Suprapubic skin (tissue), 4 donors: ENCODE data around the gene SLAMF7. TPM values are rescaled to one million over a fixed set of nuclear protein-coding genes. Genes with fewer than 3 reads are reported as not detected.

Experiments used
- DNase-seq, 2 donors: peaks; one replicate each; pipeline ENCODE4 v3.0.0-alpha.2; 2019; ENCODE audit warnings: low spot score in 2 of 2
- H3K27ac ChIP-seq: fragments of 200-600 bp; sonication (generic); one replicate; pipeline ENCODE4 v1.5.1; 2019
- H3K27me3 ChIP-seq: fragments of 200-600 bp; sonication (generic); one replicate; pipeline ENCODE4 v1.5.1; 2019
- H3K36me3 ChIP-seq: fragments of 200-600 bp; sonication (generic); one replicate; pipeline ENCODE4 v1.5.1; 2019
- H3K4me1 ChIP-seq: fragments of 200-600 bp; sonication (generic); one replicate; pipeline ENCODE4 v1.5.1; 2019
- H3K4me3 ChIP-seq: fragments of 200-600 bp; sonication (generic); one replicate; pipeline ENCODE4 v1.5.1; 2019; ENCODE audit warnings: mild to moderate bottlenecking
- H3K9me3 ChIP-seq: fragments of 200-600 bp; sonication (generic); one replicate; pipeline ENCODE4 v1.5.1; 2019
- CTCF ChIP-seq, 2 donors: fragments of 200-600 bp in 1 of 2; fragments of 450-650 bp in 1 of 2; sonication (generic) in 1 of 2; IDR thresholded peaks; one replicate each; pipeline ENCODE4 v1.5.1; 2016 to 2019; ENCODE audit warnings: antibody characterized with exemption in 2 of 2, mild to moderate bottlenecking in 1 of 2, moderate library complexity in 1 of 2
- EP300 ChIP-seq: sonication (generic); formaldehyde crosslinking; IDR thresholded peaks from one replicate; pipeline ENCODE4 v1.6.1; 2017; ENCODE audit warnings: antibody characterized with exemption
- POLR2A ChIP-seq, 2 donors: fragments of 450-650 bp; IDR thresholded peaks; one replicate each; pipeline ENCODE4 v1.6.1; 2017; ENCODE audit warnings: antibody characterized with exemption in 2 of 2, mild to moderate bottlenecking in 2 of 2, moderate library complexity in 2 of 2
- POLR2AphosphoS5 ChIP-seq, 3 donors: sonication (generic); formaldehyde crosslinking; IDR thresholded peaks; one replicate each; pipeline ENCODE4 v1.6.1; 2017; ENCODE audit warnings: antibody characterized with exemption in 3 of 3
- WGBS: methylation state at CpG from one replicate; pipeline ENCODE4 v1.1.5; 2018; 5-methylcytosine and 5-hydroxymethylcytosine counted together
- total RNA-seq, 4 donors: library from RNA; depleted of rRNA; stranded (reverse); fragments of >200 nt; gene quantifications; one replicate each; pipeline ENCODE4 v1.1.0, GENCODE V29; 2016

The SLAMF7 gene
- total RNA-seq, 4 donors from 2014 or later, result 1.1 to 3.4 (median 1.9) TPM

- TF ChIP-seq POLR2AphosphoS5 (IDR thresholded peaks at IDR 0.05) (no peak), CTCF (IDR thresholded peaks at IDR 0.05) (no peak), EP300 (no peak), POLR2A (IDR thresholded peaks at IDR 0.05) (no peak)
- Histone ChIP-seq H3K4me3 (no peak overlapping the region), H3K4me1 (no peaks in the 10 kb centered on the region), H3K27ac (no peak overlapping the region), H3K36me3 (no peaks in the 10 kb centered on the region), H3K9me3 (no peaks in the 10 kb centered on the region), H3K27me3 (no peaks in the 10 kb centered on the region)
- DNase-seq, result no peak
- WGBS, result 35% methylated on average over 4 of the region's 4 CpGs
Measured at GRCh38 chr1:160797861-160798273, 58.8 kb downstream of the SLAMF7 start.

- Histone ChIP-seq H3K27me3 (no peaks in the 10 kb centered on the region), H3K4me3 (no peak overlapping the region), H3K4me1 (no peaks in the 10 kb centered on the region), H3K9me3 (no peaks in the 10 kb centered on the region), H3K27ac (no peak overlapping the region), H3K36me3 (no peaks in the 10 kb centered on the region)
- DNase-seq, result no peak
- TF ChIP-seq EP300, result no peak
- TF ChIP-seq POLR2A (IDR thresholded peaks at IDR 0.05), result no peak
- TF ChIP-seq CTCF (IDR thresholded peaks at IDR 0.05), result no peak
- no peak for TF ChIP-seq POLR2AphosphoS5 (IDR thresholded peaks at IDR 0.05)
- WGBS, result 94% methylated on average over 2 of the region's 2 CpGs
Measured at GRCh38 chr1:160798439-160798838, 59.4 kb downstream of the SLAMF7 start.

- DNase-seq, result no peak
- Histone ChIP-seq H3K4me3 (no peak overlapping the region), H3K27me3 (no peaks in the 10 kb centered on the region), H3K36me3 (no peaks in the 10 kb centered on the region), H3K4me1 (no peaks in the 10 kb centered on the region), H3K27ac (no peak overlapping the region), H3K9me3 (no peaks in the 10 kb centered on the region)
- WGBS, result 86% methylated on average over 5 of the region's 5 CpGs
- TF ChIP-seq POLR2A (IDR thresholded peaks at IDR 0.05) (no peak), POLR2AphosphoS5 (IDR thresholded peaks at IDR 0.05) (no peak), CTCF (IDR thresholded peaks at IDR 0.05) (no peak), EP300 (no peak)
Measured at GRCh38 chr1:160799641-160800040, 60.6 kb downstream of the SLAMF7 start.

- Histone ChIP-seq H3K27me3 (no peaks in the 10 kb centered on the region), H3K36me3 (no peaks in the 10 kb centered on the region), H3K9me3 (no peaks in the 10 kb centered on the region), H3K27ac (no peak overlapping the region), H3K4me3 (no peak overlapping the region), H3K4me1 (no peaks in the 10 kb centered on the region)
- no peak for DNase-seq
- TF ChIP-seq EP300, result no peak
- TF ChIP-seq POLR2AphosphoS5 (IDR thresholded peaks at IDR 0.05), result no peak
- 100% methylated on average over 1 of the region's 1 CpG for WGBS
Measured at GRCh38 chr1:160800142-160800541, 61.1 kb downstream of the SLAMF7 start.

- no peaks in the 10 kb centered on the region for H3K27me3 ChIP-seq
- H3K4me3 ChIP-seq, result no peak overlapping the region
- no peak overlapping the region for H3K27ac ChIP-seq
- no peak for DNase-seq
- H3K9me3 ChIP-seq, result no peaks in the 10 kb centered on the region
- H3K36me3 ChIP-seq, result no peaks in the 10 kb centered on the region
- 64% methylated on average over 4 of the region's 4 CpGs for WGBS
- H3K4me1 ChIP-seq, result no peaks in the 10 kb centered on the region
- TF ChIP-seq CTCF (IDR thresholded peaks at IDR 0.05) (no peak), POLR2AphosphoS5 (IDR thresholded peaks at IDR 0.05) (no peak), POLR2A (IDR thresholded peaks at IDR 0.05) (no peak), EP300 (no peak)
Measured at GRCh38 chr1:160800645-160801408, 61.8 kb downstream of the SLAMF7 start.
